Vagina (tissue), 2 donors: ENCODE data around the gene FAM117A. TPM values are rescaled to one million over a fixed set of nuclear protein-coding genes. Genes with fewer than 3 reads are reported as not detected.

Experiments
- DNase-seq, 2 donors: peaks; one replicate each; pipeline ENCODE4 v3.0.0-alpha.2; 2017; ENCODE audit errors: extremely low spot score in 2 of 2
- H3K27ac ChIP-seq: fragments of 200-600 bp; sonication (generic); one replicate; pipeline ENCODE4 v1.5.1; 2019
- H3K27me3 ChIP-seq: fragments of 200-600 bp; sonication (generic); one replicate; pipeline ENCODE4 v1.5.1; 2019
- H3K36me3 ChIP-seq, 2 donors: fragments of 200-600 bp; sonication (generic); one replicate each; pipeline ENCODE4 v1.5.1; 2017 to 2019
- H3K4me1 ChIP-seq: fragments of 200-600 bp; sonication (generic); one replicate; pipeline ENCODE4 v1.5.1; 2019
- H3K4me3 ChIP-seq, 2 donors: fragments of 200-600 bp; sonication (generic); 1 replicate in 1 of 2; 2 replicates in 1 of 2; pipeline ENCODE4 v1.5.1; 2016 to 2019
- H3K9me3 ChIP-seq: fragments of 200-600 bp; sonication (generic); one replicate; pipeline ENCODE4 v1.5.1; 2019
- CTCF ChIP-seq, 3 experiments: fragments of 450-650 bp in 2 of 3; fragments of 200-600 bp in 1 of 3; sonication (generic) in 1 of 3; IDR thresholded peaks; one replicate each; pipeline ENCODE4 v1.5.1; 2017 to 2019; ENCODE audit warnings: antibody characterized with exemption in 3 of 3, mild to moderate bottlenecking in 2 of 3, moderate library complexity in 2 of 3
- POLR2A ChIP-seq, 2 donors: fragments of 450-650 bp; IDR thresholded peaks; one replicate each; pipeline ENCODE4 v1.6.1; 2017; ENCODE audit warnings: antibody characterized with exemption in 2 of 2, mild to moderate bottlenecking in 2 of 2, moderate library complexity in 2 of 2
- POLR2AphosphoS5 ChIP-seq, 2 donors: sonication (generic); formaldehyde crosslinking; IDR thresholded peaks; one replicate each; pipeline ENCODE4 v1.9.0; 2017; ENCODE audit warnings: antibody characterized with exemption in 2 of 2, mild to moderate bottlenecking in 2 of 2, low read depth in 1 of 2; ENCODE audit not compliant: insufficient read depth in 1 of 2
- intact Hi-C: fragments of 100-400 bp; cut with DNase I; formaldehyde crosslinking; loops from one replicate; pipeline ENCODE4 v1.15.1; 2023
- total RNA-seq: library from RNA; depleted of rRNA; stranded (reverse); fragments of >200 nt; gene quantifications from one replicate; pipeline ENCODE4 v1.2.3, GENCODE V29; 2016

The FAM117A gene
- total RNA-seq, 1 donor from 2014 or later = 15.7 TPM

GRCh38 chr17:49749730-49750129 lies 14.2 kb downstream of the FAM117A start:
- peaks cover 25% of the 10 kb centered on the region for H3K4me1 ChIP-seq
- no peak overlapping the region for H3K27ac ChIP-seq
- no peak overlapping the region for H3K4me3 ChIP-seq
- H3K27me3 ChIP-seq = no peaks in the 10 kb centered on the region
- H3K9me3 ChIP-seq = no peaks in the 10 kb centered on the region
- H3K36me3 ChIP-seq = no peaks in the 10 kb centered on the region
- intact Hi-C loops = no loop called here
- TF ChIP-seq POLR2AphosphoS5 (IDR thresholded peaks at IDR 0.05; ENCODE audit: insufficient read depth in 1 of 2, low read depth in 1 of 2) = no peak
- no peak for TF ChIP-seq POLR2A (IDR thresholded peaks at IDR 0.05)
- TF ChIP-seq CTCF (IDR thresholded peaks at IDR 0.05) = no peak
- no peak for DNase-seq

GRCh38 chr17:49748791-49749190 lies 15.1 kb downstream of the FAM117A start:
- TF ChIP-seq POLR2AphosphoS5 (IDR thresholded peaks at IDR 0.05; ENCODE audit: insufficient read depth in 1 of 2, low read depth in 1 of 2) (no peak), POLR2A (IDR thresholded peaks at IDR 0.05) (no peak), CTCF (IDR thresholded peaks at IDR 0.05) (no peak)
- no peak for DNase-seq
- intact Hi-C loops = no loop called here
- no peaks in the 10 kb centered on the region for H3K36me3 ChIP-seq
- no peak overlapping the region for H3K4me3 ChIP-seq
- H3K9me3 ChIP-seq = no peaks in the 10 kb centered on the region
- peaks cover 22% of the 10 kb centered on the region for H3K4me1 ChIP-seq
- no peak overlapping the region for H3K27ac ChIP-seq
- no peaks in the 10 kb centered on the region for H3K27me3 ChIP-seq

- H3K9me3 ChIP-seq = no peaks in the 10 kb centered on the region
- H3K4me3 ChIP-seq = no peak overlapping the region
- no peaks in the 10 kb centered on the region for H3K36me3 ChIP-seq
- H3K27ac ChIP-seq = no peak overlapping the region
- intact Hi-C loops = no loop called here
- peaks cover 19% of the 10 kb centered on the region for H3K4me1 ChIP-seq
- H3K27me3 ChIP-seq = no peaks in the 10 kb centered on the region
- no peak for TF ChIP-seq POLR2AphosphoS5 (IDR thresholded peaks at IDR 0.05; ENCODE audit: insufficient read depth in 1 of 2, low read depth in 1 of 2)
- TF ChIP-seq POLR2A (IDR thresholded peaks at IDR 0.05) = no peak
- DNase-seq = no peak
Observed at GRCh38 chr17:49748223-49748622, 15.7 kb downstream of the FAM117A start.

GRCh38 chr17:49747632-49748031 lies 16.3 kb downstream of the FAM117A start:
- TF ChIP-seq CTCF (IDR thresholded peaks at IDR 0.05) = no peak
- TF ChIP-seq POLR2AphosphoS5 (IDR thresholded peaks at IDR 0.05; ENCODE audit: insufficient read depth in 1 of 2, low read depth in 1 of 2) = no peak
- TF ChIP-seq POLR2A (IDR thresholded peaks at IDR 0.05) = no peak
- no peaks in the 10 kb centered on the region for H3K27me3 ChIP-seq
- no peaks in the 10 kb centered on the region for H3K9me3 ChIP-seq
- peaks cover 20% of the 10 kb centered on the region for H3K4me1 ChIP-seq
- no peaks in the 10 kb centered on the region for H3K36me3 ChIP-seq
- no peak overlapping the region for H3K4me3 ChIP-seq
- no peak overlapping the region for H3K27ac ChIP-seq
- no peak for DNase-seq
- intact Hi-C loops = no loop called here

GRCh38 chr17:49746791-49747490 lies 17.0 kb downstream of the FAM117A start:
- TF ChIP-seq POLR2AphosphoS5 (IDR thresholded peaks at IDR 0.05; ENCODE audit: insufficient read depth in 1 of 2, low read depth in 1 of 2) (no peak), CTCF (IDR thresholded peaks at IDR 0.05) (no peak), POLR2A (IDR thresholded peaks at IDR 0.05) (no peak)
- no peak overlapping the region for H3K27ac ChIP-seq
- intact Hi-C loops = no loop called here

More at GRCh38 chr17:49746791-49747490, 17.0 kb downstream of the FAM117A start:
- Histone ChIP-seq H3K9me3 (no peaks in the 10 kb centered on the region), H3K4me3 (no peak overlapping the region), H3K4me1 (peaks cover 27% of the 10 kb centered on the region), H3K36me3 (no peaks in the 10 kb centered on the region), H3K27me3 (no peaks in the 10 kb centered on the region)
- DNase-seq = no peak
